ENCODE measurements around the gene CCDC182.

CCDC182 gene

DNA sequence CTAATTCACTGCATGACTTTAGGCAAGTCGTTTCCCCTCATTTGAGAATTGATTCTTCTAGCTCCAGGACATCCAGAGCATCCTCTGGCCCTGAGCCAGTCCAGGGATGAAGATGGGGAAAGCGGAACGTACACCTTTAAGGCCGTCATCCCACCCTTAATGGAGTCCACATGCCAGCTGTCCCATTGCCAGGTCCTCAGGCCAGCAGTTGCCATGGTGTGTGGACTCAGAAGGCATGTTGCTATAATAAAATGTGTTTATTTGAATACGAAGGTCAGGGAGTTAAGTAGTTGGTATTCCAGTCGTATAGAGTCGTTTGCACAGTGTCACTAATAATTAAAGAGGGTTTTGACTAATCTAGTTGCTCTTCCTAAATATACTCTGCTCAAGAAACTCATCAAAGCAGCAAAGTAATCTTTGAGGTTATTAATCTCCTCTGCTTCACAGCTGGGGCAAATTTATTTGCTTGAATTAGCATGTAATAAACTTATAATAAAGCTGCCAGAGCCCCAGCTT is 30.4 kb downstream of the CCDC182 start:
- Histone ChIP-seq H2BK5ac (ENCODE audit: low read length) (no peak overlapping the region), H4K91ac (ENCODE audit: low read depth, low read length, poor library complexity) (no peak overlapping the region), H3K27ac (replicated peaks; ENCODE audit: low read length) (no peak overlapping the region), H3K23ac (ENCODE audit: low read depth, low read length, poor library complexity) (no peak overlapping the region), H3K9ac (ENCODE audit: low read depth, low read length, poor library complexity) (no peak overlapping the region), H2BK12ac (ENCODE audit: low read length) (no peak overlapping the region), H3K4ac (ENCODE audit: low read length) (no peak overlapping the region), H3K27me3 (ENCODE audit: control insufficient read depth in 3 of 3, insufficient read depth in 3 of 3, low read depth in 1 of 3, low read length in 3 of 3) (peaks cover 0 to 4% (median 0%) of the 10 kb centered on the region in 3 experiments), H2BK120ac (ENCODE audit: low read depth, low read length) (no peak overlapping the region), H3K4me3 (ENCODE audit: low read length in 2 of 2) (no peak overlapping the region), H4K8ac (ENCODE audit: low read depth, low read length) (no peak overlapping the region), H3K14ac (ENCODE audit: low read length) (no peak overlapping the region), H3K36me3 (replicated peaks in 1 of 2; ENCODE audit: control insufficient read depth in 2 of 2, insufficient read depth in 2 of 2, low read length in 2 of 2) (no peaks in the 10 kb centered on the region), H3K18ac (ENCODE audit: low read length) (no peak overlapping the region), H3K79me1 (ENCODE audit: low read depth, low read length) (no peaks in the 10 kb centered on the region), H3K9me3 (replicated peaks in 1 of 2; ENCODE audit: control insufficient read depth in 2 of 2, insufficient read depth in 1 of 2, low read depth in 1 of 2, low read length in 2 of 2) (no peaks in the 10 kb centered on the region), H2BK15ac (ENCODE audit: low read length) (no peak overlapping the region), H3K4me2 (ENCODE audit: insufficient read depth, low read length, poor library complexity, severe bottlenecking) (no peak overlapping the region), H2AK5ac (ENCODE audit: low read depth, low read length) (no peak overlapping the region), H3K4me1 (ENCODE audit: control insufficient read depth in 2 of 2, insufficient read depth in 1 of 2, low read depth in 1 of 2, low read length in 2 of 2) (no peaks in the 10 kb centered on the region), H2AFZ (ENCODE audit: low read length) (no peak overlapping the region)
- no CpG with 5 or more reads among the region's 7 CpGs for WGBS, 2 donors (ENCODE audit: extremely low coverage in 2 of 2, insufficient read length in 2 of 2, insufficient replicate concordance in 1 of 2)
- no peak for DNase-seq (ENCODE audit: low spot score)

DNA sequence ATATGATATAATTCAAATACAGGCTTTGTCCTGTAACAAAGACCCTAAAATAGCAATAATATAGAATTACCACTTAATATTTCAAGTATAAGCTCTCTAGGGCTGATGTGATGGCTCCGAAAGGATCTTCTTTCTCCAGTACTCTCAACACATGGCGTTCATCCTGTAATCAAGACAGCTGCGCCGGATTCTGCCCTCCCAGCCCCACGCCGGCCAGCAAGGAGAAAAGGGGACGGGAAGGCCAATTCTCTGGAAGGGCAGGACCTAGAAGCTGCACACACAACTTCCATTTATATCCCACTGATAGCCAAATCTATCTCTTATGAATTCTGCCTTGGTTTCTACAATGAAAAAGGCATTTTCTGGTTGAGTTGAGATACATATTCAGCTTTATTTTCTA is 32.0 kb downstream of the CCDC182 start:
- DNase-seq (ENCODE audit: low spot score): no peak
- no peak overlapping the region for H2BK120ac ChIP-seq (ENCODE audit: low read depth, low read length)
- no CpG with 5 or more reads among the region's 7 CpGs for WGBS, 2 donors (ENCODE audit: extremely low coverage in 2 of 2, insufficient read length in 2 of 2, insufficient replicate concordance in 1 of 2)

DNA sequence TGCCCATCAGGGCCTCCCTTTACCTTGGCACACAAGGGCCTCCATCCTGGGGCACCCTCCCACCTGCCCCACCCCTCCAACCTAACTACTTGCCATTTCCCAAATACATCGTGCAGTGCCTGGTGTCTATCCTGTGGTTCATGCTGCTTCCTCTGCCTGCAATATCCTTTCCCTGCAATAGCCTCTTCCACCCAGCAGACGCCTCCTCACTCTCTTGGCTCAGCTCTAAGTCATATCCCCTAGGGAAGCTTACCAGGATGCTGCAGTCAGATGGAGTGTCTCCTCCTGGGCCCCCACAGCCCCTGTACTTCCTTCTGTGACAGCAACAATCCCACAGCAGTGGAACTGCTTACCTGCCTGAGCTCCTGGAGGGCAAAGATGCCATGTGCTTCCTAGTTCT is 36.7 kb downstream of the CCDC182 start:
- no peaks in the 10 kb centered on the region for H3K27me3 ChIP-seq (ENCODE audit: control insufficient read depth in 3 of 3, insufficient read depth in 3 of 3, low read depth in 1 of 3, low read length in 3 of 3)
- H3K9ac ChIP-seq (ENCODE audit: low read depth, low read length, poor library complexity): no peak overlapping the region
- H2BK5ac ChIP-seq (ENCODE audit: low read length): no peak overlapping the region
- no peak for DNase-seq (ENCODE audit: low spot score)
- H3K4ac ChIP-seq (ENCODE audit: low read length): no peak overlapping the region
- H3K27ac ChIP-seq (replicated peaks; ENCODE audit: low read length): no peak overlapping the region
- peaks cover 16 to 17% of the 10 kb centered on the region in 2 donors for H3K4me1 ChIP-seq (ENCODE audit: control insufficient read depth in 2 of 2, insufficient read depth in 1 of 2, low read depth in 1 of 2, low read length in 2 of 2)
- no peaks in the 10 kb centered on the region for H3K36me3 ChIP-seq (replicated peaks in 1 of 2; ENCODE audit: control insufficient read depth in 2 of 2, insufficient read depth in 2 of 2, low read length in 2 of 2)
- no peaks in the 10 kb centered on the region for H3K9me3 ChIP-seq (replicated peaks in 1 of 2; ENCODE audit: control insufficient read depth in 2 of 2, insufficient read depth in 1 of 2, low read depth in 1 of 2, low read length in 2 of 2)
- H3K18ac ChIP-seq (ENCODE audit: low read length): no peak overlapping the region
- H2BK12ac ChIP-seq (ENCODE audit: low read length): no peak overlapping the region
- H3K4me3 ChIP-seq (ENCODE audit: low read length in 2 of 2): peak overlapping the region in 1 of 2 donors; percentile 39
- no peak overlapping the region for H3K23ac ChIP-seq (ENCODE audit: low read depth, low read length, poor library complexity)
- no CpG with 5 or more reads among the region's 2 CpGs for WGBS, 2 donors (ENCODE audit: extremely low coverage in 2 of 2, insufficient read length in 2 of 2, insufficient replicate concordance in 1 of 2)
- no peak overlapping the region for H2AK5ac ChIP-seq (ENCODE audit: low read depth, low read length)
- no peak overlapping the region for H2BK120ac ChIP-seq (ENCODE audit: low read depth, low read length)
- no peak overlapping the region for H4K91ac ChIP-seq (ENCODE audit: low read depth, low read length, poor library complexity)
- H3K4me2 ChIP-seq (ENCODE audit: insufficient read depth, low read length, poor library complexity, severe bottlenecking): peak overlapping the region; percentile 33
- peak overlapping the region; percentile 91 for H2AFZ ChIP-seq (ENCODE audit: low read length)
- H3K14ac ChIP-seq (ENCODE audit: low read length): no peak overlapping the region
- peak overlapping the region; percentile 5 for H4K8ac ChIP-seq (ENCODE audit: low read depth, low read length)
- no peaks in the 10 kb centered on the region for H3K79me1 ChIP-seq (ENCODE audit: low read depth, low read length)
- H2BK15ac ChIP-seq (ENCODE audit: low read length): no peak overlapping the region

More for the DNA sequence above, 32.0 kb downstream of the CCDC182 start:
- H3K23ac ChIP-seq (ENCODE audit: low read depth, low read length, poor library complexity): no peak overlapping the region
- no peak overlapping the region for H3K4me2 ChIP-seq (ENCODE audit: insufficient read depth, low read length, poor library complexity, severe bottlenecking)
- H3K79me1 ChIP-seq (ENCODE audit: low read depth, low read length): no peaks in the 10 kb centered on the region
- H2AFZ ChIP-seq (ENCODE audit: low read length): no peak overlapping the region
- no peaks in the 10 kb centered on the region for H3K9me3 ChIP-seq (replicated peaks in 1 of 2; ENCODE audit: control insufficient read depth in 2 of 2, insufficient read depth in 1 of 2, low read depth in 1 of 2, low read length in 2 of 2)
- H3K9ac ChIP-seq (ENCODE audit: low read depth, low read length, poor library complexity): no peak overlapping the region
- H4K8ac ChIP-seq (ENCODE audit: low read depth, low read length): no peak overlapping the region
- no peak overlapping the region for H2BK12ac ChIP-seq (ENCODE audit: low read length)
- H3K4me1 ChIP-seq (ENCODE audit: control insufficient read depth in 2 of 2, insufficient read depth in 1 of 2, low read depth in 1 of 2, low read length in 2 of 2): peaks cover 5% of the 10 kb centered on the region in 2 donors
- H3K4me3 ChIP-seq (ENCODE audit: low read length in 2 of 2): no peak overlapping the region
- H3K18ac ChIP-seq (ENCODE audit: low read length): no peak overlapping the region
- H3K27ac ChIP-seq (replicated peaks; ENCODE audit: low read length): no peak overlapping the region
- peaks cover 0 to 4% (median 0%) of the 10 kb centered on the region in 3 experiments for H3K27me3 ChIP-seq (ENCODE audit: control insufficient read depth in 3 of 3, insufficient read depth in 3 of 3, low read depth in 1 of 3, low read length in 3 of 3)
- no peak overlapping the region for H2AK5ac ChIP-seq (ENCODE audit: low read depth, low read length)
- no peak overlapping the region for H3K14ac ChIP-seq (ENCODE audit: low read length)
- H3K4ac ChIP-seq (ENCODE audit: low read length): no peak overlapping the region
- H4K91ac ChIP-seq (ENCODE audit: low read depth, low read length, poor library complexity): no peak overlapping the region
- no peaks in the 10 kb centered on the region for H3K36me3 ChIP-seq (replicated peaks in 1 of 2; ENCODE audit: control insufficient read depth in 2 of 2, insufficient read depth in 2 of 2, low read length in 2 of 2)
- no peak overlapping the region for H2BK5ac ChIP-seq (ENCODE audit: low read length)
- no peak overlapping the region for H2BK15ac ChIP-seq (ENCODE audit: low read length)

DNA sequence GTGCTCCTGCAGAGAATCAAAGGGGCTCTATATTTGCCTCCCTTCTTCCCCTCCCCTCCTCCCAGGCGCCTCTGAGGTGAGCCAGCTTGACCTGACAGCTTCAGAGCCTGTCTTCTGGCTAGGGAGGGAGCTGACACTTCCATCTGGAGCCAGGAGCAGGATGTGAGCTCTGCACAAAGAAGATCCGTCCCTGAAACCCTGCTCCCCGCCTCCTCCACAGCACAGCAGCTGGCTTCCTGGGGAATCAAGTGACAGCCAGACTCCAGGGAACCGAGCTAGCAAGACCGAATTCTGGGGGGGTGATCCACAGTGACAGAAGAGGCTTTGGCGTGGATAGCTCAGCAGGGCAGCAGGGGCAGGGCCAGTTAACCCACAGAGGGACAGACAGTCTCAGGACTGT is 37.2 kb downstream of the CCDC182 start:
- Histone ChIP-seq H3K14ac (ENCODE audit: low read length) (no peak overlapping the region), H2BK120ac (ENCODE audit: low read depth, low read length) (no peak overlapping the region), H3K4me2 (ENCODE audit: insufficient read depth, low read length, poor library complexity, severe bottlenecking) (peak overlapping the region; percentile 33), H3K18ac (ENCODE audit: low read length) (peak overlapping the region; percentile 77), H2BK12ac (ENCODE audit: low read length) (peak overlapping the region; percentile 1), H3K79me1 (ENCODE audit: low read depth, low read length) (no peaks in the 10 kb centered on the region), H4K91ac (ENCODE audit: low read depth, low read length, poor library complexity) (no peak overlapping the region), H3K27me3 (ENCODE audit: control insufficient read depth in 3 of 3, insufficient read depth in 3 of 3, low read depth in 1 of 3, low read length in 3 of 3) (no peaks in the 10 kb centered on the region), H3K27ac (replicated peaks; ENCODE audit: low read length) (no peak overlapping the region), H3K9me3 (replicated peaks in 1 of 2; ENCODE audit: control insufficient read depth in 2 of 2, insufficient read depth in 1 of 2, low read depth in 1 of 2, low read length in 2 of 2) (no peaks in the 10 kb centered on the region), H2AK5ac (ENCODE audit: low read depth, low read length) (no peak overlapping the region), H3K36me3 (replicated peaks in 1 of 2; ENCODE audit: control insufficient read depth in 2 of 2, insufficient read depth in 2 of 2, low read length in 2 of 2) (no peaks in the 10 kb centered on the region), H3K9ac (ENCODE audit: low read depth, low read length, poor library complexity) (peak overlapping the region; percentile 25), H3K23ac (ENCODE audit: low read depth, low read length, poor library complexity) (no peak overlapping the region), H3K4me1 (ENCODE audit: control insufficient read depth in 2 of 2, insufficient read depth in 1 of 2, low read depth in 1 of 2, low read length in 2 of 2) (peaks cover 16 to 17% of the 10 kb centered on the region in 2 donors), H2AFZ (ENCODE audit: low read length) (peak overlapping the region; percentile 91), H3K4ac (ENCODE audit: low read length) (no peak overlapping the region), H4K8ac (ENCODE audit: low read depth, low read length) (no peak overlapping the region), H2BK5ac (ENCODE audit: low read length) (no peak overlapping the region), H3K4me3 (ENCODE audit: low read length in 2 of 2) (peak overlapping the region in 1 of 2 donors; percentile 39), H2BK15ac (ENCODE audit: low read length) (no peak overlapping the region)
- no CpG with 5 or more reads among the region's 6 CpGs for WGBS, 2 donors (ENCODE audit: extremely low coverage in 2 of 2, insufficient read length in 2 of 2, insufficient replicate concordance in 1 of 2)
- peak; percentile 40 for DNase-seq (ENCODE audit: low spot score)
